OCI-M2 (cell line): ENCODE measurements around the gene ZSCAN26.

Source experiments
- DNase-seq: peaks from one replicate; lab custom pipeline; 2025; ENCODE audit not compliant: unreplicated experiment; lab: John Stamatoyannopoulos, UW

The ZSCAN26 gene

DNA sequence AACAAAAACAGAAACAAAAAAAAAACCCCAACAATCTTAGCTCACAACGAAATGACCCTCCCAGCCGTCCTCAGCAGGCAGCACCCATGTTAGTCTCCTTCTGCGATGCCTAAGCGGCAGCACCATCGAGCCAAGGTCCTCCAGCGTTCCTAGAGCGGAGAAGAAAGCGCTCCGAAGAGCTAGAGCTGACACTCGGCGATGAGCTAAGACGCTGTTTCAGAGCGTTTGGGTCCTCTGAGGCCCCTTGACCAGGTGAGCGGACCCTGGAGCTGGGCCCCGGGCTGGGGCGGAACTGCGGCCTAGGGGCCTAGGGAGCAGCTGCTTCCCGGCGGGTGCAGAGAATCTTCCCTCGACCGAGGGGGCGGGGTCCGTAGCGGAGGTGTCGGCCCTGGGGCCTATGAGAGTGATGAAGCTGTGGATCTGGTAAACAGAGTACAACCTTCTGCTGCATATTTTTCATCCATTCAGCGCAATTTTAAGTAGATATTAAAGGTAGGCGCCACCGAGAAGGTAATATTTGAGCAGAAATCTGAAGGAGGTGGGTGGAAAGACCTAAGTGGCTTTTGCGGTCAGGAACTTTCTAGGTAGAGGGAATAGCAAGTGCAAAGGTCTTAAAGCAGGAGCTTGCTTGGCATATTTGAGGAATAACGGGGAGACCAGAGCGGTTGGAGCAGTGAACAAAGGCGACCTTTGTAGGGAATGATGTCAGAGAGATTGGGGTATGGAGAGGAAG lies at the start of gene ZSCAN26:
Gene ZSCAN26, plus strand, starts transcription at position 182 of the 733 bp plus-strand sequence. CDS start 4,777 bp downstream, outside the sequence.
- DNase-seq = peak; percentile 92

DNA sequence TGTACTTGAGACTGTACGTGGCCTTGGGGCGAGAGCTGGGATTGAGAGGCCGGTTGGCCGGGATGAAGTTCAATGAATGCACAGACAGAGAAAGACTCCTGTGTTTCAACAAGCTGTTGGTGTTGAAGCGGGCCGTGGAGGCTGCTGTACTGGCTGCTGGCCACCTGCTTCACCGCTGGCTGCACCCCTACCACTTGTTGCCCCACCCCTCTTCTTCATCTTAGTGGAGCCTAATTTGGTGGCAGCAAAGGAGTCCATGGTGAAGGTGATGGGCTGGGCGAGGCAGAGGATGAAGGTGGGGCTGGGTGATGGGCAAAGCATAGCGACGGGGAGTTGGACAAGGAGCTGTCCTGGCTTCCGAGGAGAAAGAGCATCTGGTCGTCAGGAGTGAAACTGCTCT lies 49.1 kb upstream of the ZSCAN26 start:
- DNase-seq = no peak

DNA sequence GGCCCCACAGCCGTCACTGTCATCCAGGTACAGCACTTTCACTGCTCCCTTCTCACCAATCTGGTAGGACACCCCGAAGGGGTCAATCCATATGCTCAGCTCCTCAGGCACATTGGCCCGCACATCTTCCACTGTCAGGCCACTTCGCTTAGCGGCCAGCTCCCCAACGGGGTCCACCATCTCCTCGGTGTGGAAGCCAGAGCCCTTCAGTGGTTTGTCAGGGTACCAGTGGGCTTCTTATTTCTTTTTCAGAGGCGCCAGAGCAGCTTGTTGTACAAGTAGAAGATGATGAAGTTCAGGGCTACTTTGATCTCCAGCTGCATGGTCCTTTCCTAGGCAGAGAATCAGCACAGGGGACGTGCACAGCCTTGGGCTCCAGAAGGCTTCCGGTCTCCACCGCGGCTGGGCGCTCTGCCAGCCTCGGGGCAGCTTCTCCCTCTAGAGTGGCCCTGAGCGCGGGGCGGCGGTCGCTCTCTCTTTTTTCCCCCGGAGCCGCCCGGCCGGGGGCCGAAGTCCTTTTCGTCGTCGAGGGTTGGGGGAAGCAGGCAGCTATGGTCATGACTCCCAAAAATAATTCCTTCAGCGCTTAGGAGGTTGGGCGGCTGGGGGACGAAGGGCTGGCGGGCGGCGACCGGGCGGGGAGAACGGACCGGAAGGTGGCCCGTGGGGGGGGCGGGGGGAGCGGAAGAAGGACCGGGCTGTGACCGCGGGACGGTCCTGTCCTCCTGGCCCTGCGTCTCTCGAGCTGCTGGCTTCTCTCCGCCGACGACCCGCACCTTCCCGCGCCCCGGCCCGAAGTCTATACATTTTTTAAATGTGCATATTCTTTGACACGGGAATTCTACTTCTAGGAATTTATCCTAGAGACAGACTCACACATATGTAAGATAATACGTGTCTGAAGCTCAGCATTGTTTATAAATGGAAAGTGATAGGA lies 48.4 kb upstream of the ZSCAN26 start:
- no peak for DNase-seq

DNA sequence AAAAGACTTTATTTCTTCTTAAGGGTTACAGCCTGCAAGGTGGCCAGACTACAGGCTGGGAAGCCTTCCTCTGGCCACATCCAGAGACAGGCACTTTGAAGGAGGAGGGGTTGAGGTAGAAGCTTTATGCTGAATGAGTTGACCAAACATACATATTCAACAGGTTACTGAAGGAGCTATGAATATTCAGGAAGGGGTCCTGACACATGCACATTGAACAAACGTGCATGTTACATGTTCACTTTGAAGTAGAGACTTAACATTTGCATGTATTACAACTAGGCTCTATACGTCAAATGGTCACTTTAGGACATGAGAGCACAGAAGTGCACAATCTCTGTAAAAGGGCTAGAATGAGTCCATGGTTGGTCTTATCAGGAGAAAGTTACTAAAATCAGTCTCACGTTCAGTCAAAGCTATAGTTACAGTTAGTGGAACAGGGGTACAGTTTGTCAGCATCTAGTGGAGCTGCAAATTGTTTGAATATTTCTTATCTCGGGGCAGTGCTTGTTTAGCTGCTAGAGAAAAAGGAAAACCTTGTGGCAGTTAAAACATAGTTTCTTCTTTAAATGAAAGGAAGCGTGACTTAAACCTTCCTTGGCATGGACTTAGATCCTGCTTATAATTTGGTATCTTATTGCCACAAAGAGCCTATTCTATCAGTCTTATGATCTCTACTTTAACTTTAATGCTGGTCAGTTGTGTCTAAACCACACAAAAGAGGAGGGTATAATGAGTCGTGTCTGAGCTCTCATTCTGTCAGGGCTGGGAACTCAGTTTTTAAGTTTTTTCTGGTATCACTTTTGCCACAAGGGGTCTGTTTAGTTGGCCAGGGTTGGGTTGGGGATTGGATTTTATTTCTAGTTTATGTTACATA lies 46.4 kb upstream of the ZSCAN26 start:
- peak; percentile 62 for DNase-seq

DNA sequence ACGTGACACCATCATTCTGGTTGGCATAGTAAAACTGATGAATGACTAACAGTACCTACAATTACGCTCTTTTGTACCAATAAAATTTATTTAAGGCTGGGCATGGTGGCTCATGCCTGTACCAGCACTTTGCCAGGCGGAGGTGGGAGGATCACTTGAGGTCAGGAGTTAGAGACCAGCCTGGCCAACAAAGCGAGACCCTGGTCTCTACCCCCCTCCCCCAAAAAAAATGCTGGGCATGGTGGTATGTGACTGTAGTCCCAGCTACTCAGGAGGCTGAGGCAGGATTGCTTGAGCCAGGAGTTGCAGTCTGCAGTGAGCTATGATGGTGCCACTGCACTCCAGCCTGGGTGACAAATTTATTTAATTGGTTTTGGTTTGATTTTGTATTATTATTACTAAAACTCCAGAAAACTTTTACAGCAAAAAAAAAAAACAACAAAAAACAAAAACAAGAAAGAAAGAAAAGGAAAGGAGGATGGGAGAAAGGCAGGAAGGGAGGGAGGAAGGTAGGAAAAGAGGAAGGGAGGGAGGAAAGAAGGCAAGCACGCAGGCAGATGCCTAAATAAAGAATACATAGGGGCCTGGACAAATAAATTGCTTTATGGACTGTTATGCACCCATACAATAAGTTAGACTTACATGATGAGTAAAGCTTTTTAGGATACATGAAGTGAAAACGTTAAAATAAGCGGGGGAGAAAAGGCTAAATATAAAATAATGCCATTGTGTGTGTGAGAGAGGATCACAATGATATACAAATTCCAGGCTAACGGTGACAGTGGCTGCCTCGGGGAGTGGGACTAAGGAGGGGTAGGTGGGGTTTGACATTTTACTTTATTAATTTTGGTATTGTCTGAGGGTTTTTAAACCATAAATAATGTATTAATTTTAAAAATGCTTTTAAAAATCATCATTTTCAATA lies 42.5 kb upstream of the ZSCAN26 start:
- no peak for DNase-seq

DNA sequence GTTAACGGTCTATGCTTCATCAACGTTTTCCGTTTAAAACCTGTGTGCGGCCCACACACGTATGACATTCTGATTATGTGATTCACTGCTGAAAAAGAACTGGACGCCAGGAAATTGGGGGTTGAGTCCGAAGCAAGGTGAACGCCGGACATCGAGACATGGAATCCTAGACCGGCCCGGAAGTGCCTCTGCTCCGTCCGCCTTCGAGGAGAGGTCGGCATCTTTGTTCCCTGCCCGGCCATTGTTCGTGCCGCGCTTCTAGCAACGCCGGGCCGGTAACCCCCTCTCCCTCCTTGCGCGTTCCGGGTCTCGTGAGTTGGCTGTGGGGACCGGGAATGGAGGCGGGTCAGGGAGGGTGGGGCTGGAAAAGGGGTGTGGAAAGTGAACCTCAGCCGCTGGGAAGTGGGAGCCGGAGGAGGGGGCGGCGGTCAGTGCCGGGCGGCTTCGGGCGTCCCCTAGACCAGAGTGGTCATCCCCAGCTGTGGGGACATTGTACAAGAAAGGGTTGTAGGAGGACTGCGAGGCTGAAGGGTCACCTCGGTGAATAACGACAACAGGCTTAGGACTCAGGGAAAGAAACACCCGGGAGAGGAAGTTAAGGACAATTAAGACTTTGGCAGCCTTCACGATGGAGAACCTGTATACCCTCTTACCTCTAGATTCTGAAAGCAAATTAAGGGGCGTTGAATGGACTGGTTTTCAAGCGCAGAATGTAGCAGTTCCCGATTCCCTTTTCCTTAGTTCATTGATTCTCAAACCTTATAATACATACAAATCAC lies 41.7 kb upstream of the ZSCAN26 start, which contains the start of gene ZSCAN9:
Gene ZSCAN9, plus strand, starts transcription at position 220 of the 779 bp plus-strand sequence. CDS start 1,810 bp downstream, outside the sequence.
- DNase-seq = no peak

DNA sequence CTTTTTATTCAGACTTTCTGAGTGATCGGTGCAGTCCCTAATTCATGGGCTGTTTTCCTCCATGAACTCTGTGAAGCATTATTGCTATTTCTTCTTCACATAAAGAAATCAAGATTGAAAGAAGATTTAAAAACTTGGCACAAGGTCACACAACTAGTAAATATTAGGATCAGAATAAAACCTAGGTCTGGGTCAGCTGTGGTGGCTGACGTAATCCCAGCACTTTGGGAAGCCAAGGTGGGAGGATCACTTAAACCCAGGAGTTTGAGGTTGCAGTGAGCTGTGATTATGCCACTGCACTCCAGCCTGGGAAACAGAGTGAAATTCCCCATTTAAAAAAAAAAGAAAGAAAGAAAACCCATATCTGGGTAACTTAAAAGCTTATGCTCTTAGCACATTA lies 40.5 kb upstream of the ZSCAN26 start:
- no peak for DNase-seq

DNA sequence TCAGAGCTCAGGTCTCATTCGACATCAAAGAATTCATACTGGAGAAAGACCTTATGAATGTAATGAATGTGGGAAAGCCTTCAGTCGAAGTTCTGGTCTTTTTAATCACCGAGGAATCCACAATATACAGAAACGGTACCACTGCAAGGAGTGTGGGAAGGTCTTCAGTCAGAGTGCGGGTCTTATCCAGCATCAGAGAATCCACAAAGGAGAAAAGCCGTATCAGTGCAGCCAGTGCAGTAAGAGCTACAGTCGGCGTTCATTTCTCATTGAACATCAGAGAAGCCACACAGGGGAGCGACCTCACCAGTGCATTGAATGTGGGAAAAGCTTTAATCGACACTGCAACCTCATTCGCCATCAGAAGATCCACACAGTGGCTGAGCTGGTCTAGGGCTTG lies 34.2 kb upstream of the ZSCAN26 start:
- DNase-seq = no peak

DNA sequence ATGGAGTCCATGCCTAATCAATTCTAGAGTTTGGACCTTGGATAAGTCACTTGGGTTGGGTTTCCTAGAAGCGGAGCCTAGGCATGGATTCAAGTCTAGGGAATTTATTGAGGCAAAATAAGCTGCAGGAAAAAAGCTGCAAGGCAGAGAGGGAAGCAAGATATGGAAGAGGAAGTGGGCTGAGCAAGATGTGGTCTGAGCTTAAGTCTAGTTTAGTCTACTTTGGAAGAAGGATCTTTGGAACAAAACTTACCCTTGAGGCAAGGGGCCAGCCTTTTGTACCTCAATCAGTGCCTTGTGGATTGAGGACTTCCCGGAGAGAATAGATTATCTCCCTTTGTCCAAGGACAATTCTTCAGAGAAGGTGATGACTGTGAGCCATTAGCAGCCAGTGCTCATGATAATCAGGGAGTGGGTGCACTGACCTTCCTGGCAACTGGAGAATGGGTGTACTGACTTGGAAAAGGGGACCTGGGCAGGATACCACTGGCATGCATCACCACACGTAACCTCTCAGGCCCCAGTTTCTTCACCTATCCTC lies 31.0 kb upstream of the ZSCAN26 start:
- no peak for DNase-seq

DNA sequence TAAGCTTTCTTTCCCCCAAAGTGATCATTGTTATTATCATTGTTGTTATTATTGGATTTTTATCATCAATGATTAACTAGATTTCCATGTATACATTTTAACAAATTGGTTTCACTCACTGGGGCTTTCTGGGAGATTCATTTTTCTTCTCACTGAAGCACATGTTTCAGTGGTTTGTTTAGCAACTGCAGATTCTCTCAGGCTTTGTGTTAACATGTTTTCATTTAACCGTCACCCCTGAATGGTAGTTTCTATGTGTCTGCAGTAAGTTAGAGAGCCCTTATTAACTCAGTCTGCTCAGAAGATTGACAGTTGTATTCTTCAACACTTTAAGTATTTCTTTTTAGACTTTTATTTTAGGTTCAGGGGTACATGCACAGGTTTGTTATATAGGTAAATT lies 27.3 kb upstream of the ZSCAN26 start:
- no peak for DNase-seq

DNA sequence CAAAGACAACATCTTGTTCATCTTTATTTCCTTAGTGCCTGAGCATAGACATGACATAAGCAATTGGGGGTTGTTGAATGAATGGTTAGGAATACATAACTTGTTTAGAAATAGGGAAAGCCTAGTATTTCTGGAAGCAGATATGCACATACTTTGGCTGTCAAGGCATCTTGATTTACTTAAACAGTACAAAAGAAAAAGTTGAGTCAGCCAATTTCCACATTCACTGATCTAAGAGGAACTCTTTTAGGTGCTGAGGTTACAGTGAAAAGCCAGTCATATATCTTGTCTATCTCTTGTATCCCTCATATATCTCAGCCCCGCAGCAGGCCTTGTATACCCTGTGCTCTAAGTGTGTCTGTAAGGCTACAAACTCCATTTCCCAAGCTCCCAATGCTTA lies 26.5 kb upstream of the ZSCAN26 start:
- DNase-seq = no peak

DNA sequence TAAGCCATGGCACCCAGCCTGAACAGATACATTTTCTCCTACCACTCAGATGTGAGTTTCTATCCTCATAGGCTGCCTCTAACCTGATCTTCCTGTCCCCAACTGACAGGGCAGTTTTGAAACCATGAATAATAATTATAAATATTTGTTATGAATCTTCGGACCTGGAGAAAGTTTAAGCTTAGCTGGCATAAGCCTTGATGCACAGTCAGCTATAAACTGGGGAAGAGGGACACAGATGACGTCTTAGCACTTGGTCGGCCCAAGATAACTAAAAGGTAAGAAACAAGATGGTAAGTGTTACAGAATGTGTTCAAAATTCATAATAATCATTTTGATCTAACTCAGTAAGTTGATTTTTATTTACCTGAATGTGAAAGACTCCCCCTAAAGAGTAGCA lies 23.0 kb upstream of the ZSCAN26 start:
- no peak for DNase-seq

DNA sequence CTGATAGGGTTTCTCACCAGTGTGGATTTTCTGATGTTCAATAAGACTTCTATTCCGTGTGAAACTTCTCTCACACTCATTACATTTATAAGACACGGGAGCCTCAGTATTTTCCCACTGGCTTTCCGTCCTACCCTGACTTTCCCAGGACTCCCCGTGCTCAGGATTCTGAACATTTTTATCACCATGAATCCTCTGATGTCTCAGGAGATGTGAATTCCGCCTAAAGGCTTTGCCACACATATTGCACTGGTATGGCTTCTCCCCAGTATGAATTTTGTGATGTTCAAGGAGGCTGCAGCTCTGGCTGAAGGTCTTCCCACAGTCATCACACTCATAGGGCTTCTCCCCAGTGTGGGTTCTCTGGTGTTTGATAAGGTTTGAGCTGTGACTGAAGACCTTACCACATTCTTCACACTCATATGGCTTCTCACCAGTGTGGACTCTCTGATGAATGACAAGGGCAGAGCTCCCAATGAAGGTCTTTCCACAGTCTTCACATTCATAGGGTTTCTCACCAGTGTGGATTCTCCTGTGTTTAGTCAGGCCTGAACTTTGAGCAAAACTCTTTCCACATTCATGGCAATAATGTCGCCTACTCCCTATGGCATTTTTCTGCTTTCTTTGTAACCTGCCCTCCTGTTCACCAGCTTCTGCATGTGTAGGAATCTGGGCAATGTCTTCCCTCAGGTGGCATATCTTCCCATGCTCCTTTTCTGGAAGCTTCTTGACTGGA lies 21.6 kb upstream of the ZSCAN26 start:
- DNase-seq = no peak

DNA sequence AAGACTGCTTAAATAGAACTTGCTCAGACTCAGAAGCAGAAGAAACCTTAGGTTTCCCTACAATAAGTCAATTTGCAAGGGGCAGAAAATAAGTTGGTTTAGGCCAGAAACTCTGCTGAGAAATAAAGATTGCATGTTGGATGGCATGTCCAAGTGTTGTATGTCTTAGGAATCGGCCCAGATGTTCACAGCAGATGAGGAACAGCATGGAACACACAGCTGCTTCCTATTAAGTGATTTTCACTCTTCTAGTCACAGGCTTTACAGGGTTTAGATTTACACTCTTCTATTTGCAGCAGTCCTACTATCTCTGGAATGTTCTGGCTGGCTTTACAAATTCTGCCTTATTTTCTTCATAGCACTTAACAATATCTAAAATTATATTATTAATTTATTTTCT lies 18.0 kb upstream of the ZSCAN26 start:
- no peak for DNase-seq

DNA sequence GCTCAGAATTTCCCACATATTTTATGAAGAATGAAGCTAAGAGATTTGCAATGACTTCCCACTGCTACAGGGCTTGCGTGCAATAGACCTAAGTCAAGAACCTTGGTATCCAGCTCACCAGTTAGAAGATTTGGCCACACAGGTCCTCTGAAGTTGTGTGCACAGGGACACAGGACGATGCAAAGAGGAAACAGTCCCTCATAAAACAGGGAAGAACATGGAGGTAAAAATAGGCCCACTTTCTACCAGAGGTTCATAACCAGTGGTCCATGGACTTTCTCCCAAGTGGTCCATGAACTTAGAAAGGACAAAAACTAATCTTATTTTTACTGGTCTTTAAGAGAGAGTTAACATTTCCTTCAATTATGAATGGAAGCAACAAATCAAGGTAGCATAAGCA lies 16.2 kb upstream of the ZSCAN26 start:
- DNase-seq = no peak

DNA sequence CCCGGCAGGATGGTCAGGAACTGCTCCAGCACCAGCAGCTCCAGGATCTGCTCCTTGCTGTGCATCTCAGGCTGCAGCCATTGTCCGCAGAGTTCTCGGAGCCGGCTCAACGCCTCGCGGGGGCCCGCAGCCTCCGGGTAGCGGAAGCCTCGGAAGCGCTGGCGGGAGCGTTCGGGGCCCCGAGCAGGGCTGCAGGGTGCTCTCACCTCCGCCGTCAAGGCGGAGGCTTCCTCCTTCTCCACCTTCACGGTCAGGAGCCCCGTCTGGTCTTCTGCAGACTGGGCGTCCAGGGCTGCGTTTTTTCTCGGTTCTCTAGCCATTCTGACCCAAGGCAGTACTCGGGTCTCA lies 15.3 kb upstream of the ZSCAN26 start:
- DNase-seq = no peak

DNA sequence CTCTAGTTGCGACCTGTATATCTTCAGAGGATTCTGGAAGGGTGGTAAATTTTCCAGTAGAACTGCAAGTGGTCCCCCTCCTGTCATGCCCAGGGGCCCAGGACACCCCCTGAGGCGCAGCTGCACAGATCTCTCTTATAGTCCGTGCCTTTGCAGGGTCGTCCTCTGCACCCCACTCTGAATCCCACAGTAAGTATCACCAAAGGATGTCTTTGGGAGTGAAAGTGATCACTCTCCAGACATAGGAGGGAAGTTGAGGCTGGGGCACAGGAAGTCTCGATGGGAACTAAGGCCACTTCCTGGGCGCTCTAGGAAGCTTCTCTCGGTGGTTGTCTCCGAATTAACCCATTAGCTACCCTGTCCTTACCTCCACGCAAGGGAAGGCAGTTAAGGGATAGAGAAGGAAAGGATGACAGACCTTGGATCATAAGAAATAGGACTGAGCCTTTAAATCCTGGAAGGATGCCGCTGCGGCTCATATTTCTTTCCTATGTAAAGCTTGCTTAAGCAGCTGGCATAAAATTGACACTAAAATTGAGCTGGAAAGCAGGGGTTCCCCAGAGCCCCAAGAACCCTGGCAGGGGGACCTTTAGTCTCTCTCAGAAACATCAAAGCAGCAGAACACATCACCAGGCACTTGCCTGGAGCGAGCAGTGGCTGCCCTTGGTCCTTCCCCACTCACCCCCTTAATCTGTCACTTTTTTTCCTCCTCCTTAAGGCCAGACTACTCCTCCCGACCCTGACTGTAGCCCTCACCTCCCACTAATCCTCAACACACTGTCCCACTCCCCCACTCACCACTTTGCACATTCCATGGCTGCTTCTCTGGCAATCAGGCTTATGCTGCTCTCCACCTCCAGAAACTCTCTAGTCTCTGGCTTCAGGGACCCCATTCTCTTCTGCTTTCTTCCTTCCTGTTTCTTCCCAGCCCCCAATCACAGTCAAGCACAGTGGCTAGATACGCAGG lies 14.7 kb upstream of the ZSCAN26 start, which contains the start of gene ZKSCAN4:
Gene ZKSCAN4, minus strand, starts transcription at position 261 of the 967 bp plus-strand sequence. CDS start 289 bp downstream, outside the sequence.
- peak; percentile 96 for DNase-seq
